CD4-positive, alpha-beta T cell treated with Interleukin-17A for 1 hour (primary cell): ENCODE results near the gene NTRK3.

Source experiments
- DNase-seq: peaks from one replicate; pipeline ENCODE4 v3.0.0-alpha.2; 2020

Gene NTRK3

DNA sequence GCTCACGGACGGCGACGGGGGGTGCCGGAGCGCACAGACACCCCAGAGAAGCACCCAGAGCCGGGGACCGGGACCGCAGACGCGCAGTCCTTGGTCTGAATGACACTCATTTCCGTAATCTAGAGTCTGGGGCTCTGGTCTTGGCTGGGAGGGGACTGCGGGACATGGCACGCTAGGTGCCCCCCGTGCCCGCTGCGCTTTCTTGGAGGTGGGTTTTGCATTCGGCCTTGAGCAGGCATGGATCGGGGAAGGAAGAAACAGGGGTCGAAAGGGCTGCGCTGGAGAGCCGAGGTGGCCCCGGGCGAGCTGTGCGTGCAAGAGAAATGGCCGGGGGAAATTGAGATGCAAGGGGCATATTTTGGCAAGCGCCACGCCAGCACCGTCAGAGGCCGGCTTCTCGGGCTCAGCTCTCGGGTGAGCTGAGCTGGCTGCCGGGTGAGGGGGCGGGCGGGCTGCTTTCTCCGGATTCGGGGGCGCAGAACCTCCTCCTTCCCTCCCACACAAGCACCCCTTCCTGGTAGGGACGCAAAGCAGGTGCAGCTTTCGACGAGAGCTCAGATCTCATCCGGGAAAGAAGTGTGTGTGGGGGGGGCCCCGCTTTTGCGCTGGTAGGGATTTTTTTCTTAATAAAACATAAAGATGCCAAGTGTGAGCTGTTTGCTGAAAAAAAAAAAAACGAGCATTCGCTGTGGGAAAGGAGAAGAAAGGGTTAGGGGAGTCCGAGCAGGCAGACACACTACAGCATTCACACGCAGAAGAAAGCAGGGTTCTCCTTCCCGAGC, 963 bp upstream of the NTRK3 start:
- DNase-seq = no peak

DNA sequence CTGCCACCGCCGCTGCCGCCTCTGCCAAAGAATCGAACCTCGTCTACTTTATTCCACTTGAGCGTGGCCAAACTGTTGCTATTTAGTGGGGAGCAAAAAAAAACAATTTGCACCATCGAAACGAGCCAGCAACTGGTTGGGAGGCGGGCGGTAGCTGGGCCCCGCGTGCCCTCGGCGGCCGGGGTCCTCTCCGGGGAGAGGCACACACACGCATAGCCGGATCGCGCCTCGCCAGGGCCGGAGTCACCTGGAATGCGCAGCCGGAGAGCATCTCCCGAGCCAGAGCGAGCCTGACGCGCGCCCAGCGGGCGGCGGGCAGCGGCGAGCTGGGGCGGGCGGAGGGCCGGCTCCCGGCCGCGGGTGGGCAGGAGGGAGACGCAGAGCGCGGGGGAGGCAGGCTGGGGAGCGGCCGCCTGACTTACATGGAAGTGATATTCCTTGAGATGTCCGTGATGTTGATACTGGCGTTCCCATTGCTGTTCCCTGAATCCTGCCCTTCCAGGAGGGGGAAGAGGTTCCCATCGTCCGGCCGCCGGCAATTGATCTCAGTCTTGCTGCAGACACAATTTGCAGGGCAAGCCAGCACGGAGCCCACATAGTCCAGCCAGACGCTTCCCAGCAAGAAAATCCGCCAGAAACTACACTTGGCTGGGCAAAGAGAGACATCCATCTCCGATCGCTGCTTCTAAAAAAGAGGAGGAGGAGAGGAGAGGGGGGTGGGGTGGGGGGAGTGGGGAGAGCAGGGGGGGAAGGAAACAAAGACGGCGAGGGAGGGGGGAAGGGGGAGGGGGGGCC, 858 bp downstream of the NTRK3 start:
- DNase-seq = no peak

DNA sequence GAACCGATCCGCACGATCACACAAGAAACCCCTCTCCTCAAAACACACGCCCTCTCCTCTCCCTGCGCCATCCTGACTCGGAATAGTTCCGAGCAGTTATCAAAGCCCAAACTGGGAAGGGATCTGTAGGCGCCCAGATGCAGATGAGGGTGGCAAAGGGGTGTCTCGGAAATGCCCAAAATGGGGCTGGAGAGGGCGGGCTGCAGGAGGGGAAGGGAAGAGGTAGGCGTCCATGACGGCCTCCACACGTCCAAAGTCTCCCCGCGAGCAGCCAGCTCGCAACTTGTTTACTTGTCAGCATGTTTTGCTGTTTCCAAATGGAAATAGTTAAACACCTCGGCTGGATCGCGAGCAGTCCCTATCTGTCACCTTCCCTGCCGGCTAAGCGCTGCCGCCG, 1.5 kb downstream of the NTRK3 start:
- DNase-seq = no peak

DNA sequence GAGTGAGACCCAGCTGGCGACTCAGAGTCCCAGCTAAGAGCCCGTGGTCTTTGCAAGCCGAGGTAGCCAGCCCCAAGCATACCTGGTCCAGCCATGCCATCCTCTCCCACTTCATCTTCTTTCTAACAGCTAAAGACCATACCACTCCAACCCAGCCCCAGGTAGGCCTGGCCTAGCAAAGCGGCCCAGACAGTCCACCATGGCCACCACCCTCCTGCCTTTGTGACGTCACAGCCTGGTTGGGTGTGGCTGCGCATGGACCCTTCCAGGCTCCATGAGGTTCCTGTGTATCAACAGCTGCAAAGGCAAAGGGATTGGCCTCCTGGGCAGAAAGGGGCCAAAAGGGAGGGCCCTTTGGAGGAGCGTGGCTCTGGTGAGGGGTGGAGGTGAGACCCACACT, 4.1 kb downstream of the NTRK3 start:
- DNase-seq = no peak

GRCh38 chr15:88250826-88251225, 5.7 kb downstream of the NTRK3 start:
- DNase-seq = no peak

GRCh38 chr15:88249220-88249619, 7.3 kb downstream of the NTRK3 start:
- DNase-seq = no peak

DNA sequence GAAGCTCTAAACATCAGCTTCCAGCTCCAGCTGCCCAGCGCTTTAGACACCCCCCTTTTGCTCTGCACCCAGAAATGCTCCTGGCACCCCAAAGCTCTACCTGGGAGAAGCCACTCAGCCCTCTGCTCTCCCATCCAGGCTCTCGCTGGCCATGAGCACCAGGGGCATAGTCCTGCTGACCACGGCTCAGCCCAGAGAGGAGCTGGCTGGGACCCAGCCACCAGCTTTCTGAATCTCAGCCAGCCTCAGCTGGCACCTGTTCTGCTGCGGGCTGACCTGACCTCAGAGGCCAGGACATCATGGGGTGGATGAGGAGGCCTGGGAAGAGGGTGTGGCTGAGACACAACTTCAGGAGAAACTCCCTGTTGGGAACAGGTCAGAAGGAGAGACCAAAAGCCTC, 8.6 kb downstream of the NTRK3 start:
- no peak for DNase-seq

DNA sequence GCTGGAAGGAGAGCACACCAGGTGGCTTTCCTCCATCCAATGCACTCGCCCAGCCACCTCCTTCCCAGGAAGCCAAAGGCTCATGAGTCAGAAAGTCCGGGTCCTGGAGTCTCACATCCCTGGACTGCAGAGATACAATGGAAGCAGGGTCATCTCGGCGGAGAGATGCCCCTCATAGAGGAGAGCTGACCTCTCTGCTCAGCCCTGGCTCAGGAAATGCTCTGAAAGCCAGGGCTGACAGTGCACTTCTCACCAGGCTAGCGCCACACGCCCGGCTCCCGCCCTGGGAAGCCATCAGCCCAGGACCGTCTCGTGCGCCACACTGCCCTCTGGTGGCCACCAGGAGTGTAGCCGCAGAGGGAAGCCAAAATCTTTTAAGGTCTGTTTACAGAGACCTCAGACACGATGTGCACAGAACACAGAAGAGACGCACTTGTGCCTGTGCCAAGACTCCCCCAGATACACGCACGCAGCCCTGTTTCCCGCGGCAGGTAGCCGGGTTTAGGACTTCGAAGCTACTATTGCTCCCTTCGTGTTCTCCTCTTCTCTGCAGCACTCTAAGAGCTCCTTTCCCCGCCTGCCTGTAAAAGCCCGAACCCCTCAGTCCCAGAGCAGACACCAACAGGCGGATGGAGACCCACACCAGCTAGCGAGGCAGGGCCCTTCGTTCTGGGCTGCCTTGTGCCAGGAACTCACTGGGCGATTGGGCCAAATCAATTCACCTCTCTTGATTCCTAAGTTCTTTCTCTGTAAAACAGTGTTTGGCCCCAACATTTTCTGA, 9.7 kb downstream of the NTRK3 start:
- DNase-seq = peak; percentile 61

DNA sequence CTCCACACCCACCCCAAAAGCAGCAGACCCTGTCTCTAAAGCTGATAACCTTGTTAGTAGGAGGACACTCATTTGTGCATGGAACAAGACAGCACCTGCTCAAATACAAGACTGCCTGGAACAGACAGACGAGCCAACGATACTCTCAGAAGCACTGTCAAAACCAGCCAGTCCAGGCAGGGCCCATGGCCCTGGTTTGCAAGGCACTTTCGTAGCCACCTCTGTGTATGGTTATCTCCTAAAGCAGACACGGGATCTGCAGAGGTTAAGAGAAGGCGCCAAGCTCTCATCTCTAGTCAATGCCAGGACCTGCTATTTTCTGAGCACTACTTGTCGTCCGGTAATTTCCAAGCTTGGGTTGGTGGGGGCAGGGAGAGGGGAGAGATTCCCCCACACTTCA, 10.5 kb downstream of the NTRK3 start:
- DNase-seq = no peak

DNA sequence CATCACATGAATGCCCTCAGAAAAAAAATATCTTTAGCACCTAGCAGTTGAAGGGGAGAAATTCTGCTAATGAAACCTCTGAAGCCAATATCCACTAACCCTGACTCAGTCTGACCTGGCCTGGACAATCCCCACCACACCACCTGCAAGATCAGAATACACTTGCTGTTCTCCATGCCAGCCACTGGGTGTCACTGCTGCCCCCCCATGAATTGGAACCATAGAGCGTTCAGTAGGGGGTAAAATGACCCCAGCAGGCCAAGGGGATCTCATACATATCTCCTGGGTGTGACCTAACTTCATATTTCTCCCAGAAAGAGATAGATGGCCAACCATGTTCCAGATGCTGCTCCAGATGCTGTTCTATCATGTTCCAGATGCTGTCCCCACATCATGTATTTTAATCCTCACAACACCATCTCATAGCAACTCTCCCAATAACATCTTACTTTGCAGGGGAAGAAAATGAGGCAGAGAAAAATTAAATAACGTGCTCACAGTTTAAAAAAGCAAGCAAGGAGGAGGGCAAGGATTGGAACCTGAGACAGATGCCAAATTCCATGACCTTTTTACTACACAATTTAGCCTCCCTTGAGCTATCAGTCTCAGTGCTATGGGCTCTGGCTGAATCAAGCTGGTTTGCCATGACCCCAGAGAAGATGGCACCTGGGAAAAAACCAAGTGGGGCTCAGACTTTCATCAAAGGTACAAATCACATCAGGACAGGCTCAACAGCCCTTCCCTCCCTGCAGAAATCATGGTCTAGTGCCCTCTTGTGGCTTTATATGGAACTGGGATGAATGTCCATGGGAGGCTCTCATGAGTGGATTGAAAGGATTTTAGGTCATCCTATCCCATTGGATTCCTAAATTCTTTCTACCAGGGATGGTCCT, 12.4 kb downstream of the NTRK3 start:
- DNase-seq = peak; percentile 25

GRCh38 chr15:88242586-88243555, 13.7 kb downstream of the NTRK3 start:
- DNase-seq = no peak

DNA sequence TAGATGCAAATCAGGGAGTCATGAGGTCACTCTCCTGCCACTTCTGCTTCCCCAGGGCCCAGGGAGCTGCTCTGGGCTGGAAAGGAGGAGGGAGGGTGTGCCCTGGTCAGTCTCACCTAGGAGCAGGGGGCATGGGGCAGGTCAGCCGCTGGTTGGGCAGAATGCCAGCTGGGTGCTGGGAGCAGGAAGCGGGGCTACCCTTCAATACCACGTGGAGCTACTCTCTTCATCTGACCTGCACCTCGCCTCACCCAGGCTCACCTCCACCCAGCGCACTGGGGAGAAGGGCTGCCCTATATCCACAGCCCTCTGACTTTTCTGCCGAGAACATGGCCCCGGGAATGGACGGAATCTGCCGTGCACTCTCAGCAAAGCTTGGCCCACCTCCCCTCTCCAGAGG, 15.1 kb downstream of the NTRK3 start:
- no peak for DNase-seq

DNA sequence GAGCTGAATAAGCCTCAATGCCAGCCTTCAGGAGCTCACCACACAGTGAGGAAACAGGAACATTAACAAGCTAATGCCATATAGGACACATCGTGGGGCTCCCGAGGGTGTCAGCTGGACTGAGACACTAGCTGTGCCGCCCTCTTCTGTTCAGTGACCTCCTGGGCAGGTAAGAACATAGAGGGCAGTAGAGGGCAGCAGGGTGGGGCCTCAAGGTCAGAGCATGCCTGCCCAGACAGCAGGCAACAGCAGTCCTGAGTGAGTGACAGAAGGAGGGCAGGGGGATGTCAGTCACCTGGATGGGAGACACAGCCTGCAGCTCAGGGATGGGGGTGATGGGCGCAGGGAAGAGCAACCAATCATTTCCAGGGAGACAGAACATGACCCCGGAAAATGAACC, 15.5 kb downstream of the NTRK3 start:
- no peak for DNase-seq

DNA sequence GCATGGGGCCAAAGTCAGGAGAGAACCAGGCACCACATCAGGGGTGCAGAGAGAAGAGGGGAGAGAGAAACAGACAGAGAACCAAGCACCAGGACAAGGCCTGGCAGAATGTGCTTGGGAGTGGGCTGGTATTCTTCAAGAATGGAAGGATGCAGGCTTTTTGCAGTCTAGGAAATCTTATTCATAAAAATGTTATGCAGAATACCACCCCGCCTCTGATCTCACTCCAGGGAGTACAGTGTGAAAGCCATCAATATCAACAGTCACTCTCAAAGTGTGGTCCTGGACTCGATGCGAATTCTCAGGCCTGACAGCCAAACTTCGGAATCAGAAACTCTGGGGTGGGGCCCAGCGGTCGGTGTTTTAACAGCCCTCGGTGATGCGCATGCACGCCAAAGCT, 16.9 kb downstream of the NTRK3 start:
- no peak for DNase-seq

GRCh38 chr15:88238618-88239430, 17.7 kb downstream of the NTRK3 start:
- DNase-seq = no peak

- no peak for DNase-seq
These were observed 21.8 kb downstream of the NTRK3 start for GRCh38 chr15:88234711-88235110.

DNA sequence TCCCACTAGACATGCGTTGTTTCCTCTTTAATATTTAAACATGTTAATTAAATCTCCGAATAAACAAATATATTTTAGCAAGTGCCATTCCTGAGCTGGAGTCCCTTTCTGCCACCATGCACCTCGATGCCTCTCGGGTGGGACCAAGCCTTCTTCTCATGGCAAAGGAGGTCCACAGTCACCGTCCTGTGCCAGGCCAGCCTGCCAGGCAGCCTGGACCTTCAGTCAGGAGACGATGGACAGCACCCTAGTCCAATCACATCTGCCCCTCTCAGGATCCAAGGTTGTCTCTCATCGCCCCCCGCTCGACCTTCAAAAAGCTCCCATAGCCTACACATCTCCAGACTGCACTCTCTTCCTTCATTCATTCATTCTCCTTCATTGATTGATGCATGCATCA, 22.6 kb downstream of the NTRK3 start:
- DNase-seq = no peak

- DNase-seq = no peak
These were observed 23.8 kb downstream of the NTRK3 start for GRCh38 chr15:88232771-88233201.

GRCh38 chr15:88231909-88232644, 24.5 kb downstream of the NTRK3 start:
- no peak for DNase-seq

- no peak for DNase-seq
These were observed 25.7 kb downstream of the NTRK3 start for GRCh38 chr15:88230823-88231222.
